ENCODE measurements around the gene COL4A3.

GRCh38 chr2:227221120-227221519, 56.7 kb downstream of the COL4A3 start:
- no peak for TF ChIP-seq REST (IDR thresholded peaks at IDR 0.05; ENCODE audit: insufficient read depth in 1 of 2, low read depth in 2 of 2, low read length in 2 of 2)
- TF ChIP-seq TAF1 (IDR thresholded peaks at IDR 0.05; ENCODE audit: borderline replicate concordance, insufficient read depth, low read length), result no peak
- no peak for TF ChIP-seq POLR2AphosphoS5 (IDR thresholded peaks at IDR 0.05; ENCODE audit: low read depth, low read length)
- TF ChIP-seq SIN3A (IDR thresholded peaks at IDR 0.05; ENCODE audit: borderline replicate concordance, insufficient read depth, low read length), result no peak

All from PFSK-1 (cell line).